Stimulated activated CD8-positive, alpha-beta memory T cell treated with anti-CD3 and anti-CD28 coated beads, Interleukin-4, amount 100 ng/mL, for 24 hours (primary cell): Measurements from ENCODE around the gene GPR162.

ENCODE experiments used
- DNase-seq: peaks from one replicate; pipeline ENCODE4 v3.0.0-alpha.2; 2020; ENCODE audit warnings: low read depth

The GPR162 gene

GRCh38 chr12:6786416-6787094 is 35.1 kb upstream of the GPR162 start:
- DNase-seq = no peak

GRCh38 chr12:6787309-6787708 is 34.3 kb upstream of the GPR162 start:
- no peak for DNase-seq

GRCh38 chr12:6788972-6789924 is 32.4 kb upstream of the GPR162 start, which contains the start of gene CD4:
TSS of gene CD4 (plus strand) at chr12:6789528. CDS start at chr12:6800139, 10,611 bp downstream.
- DNase-seq = no peak

- no peak for DNase-seq
Measured at GRCh38 chr12:6790496-6791150, 31.0 kb upstream of the GPR162 start.

- DNase-seq = no peak
Measured at GRCh38 chr12:6791931-6792520, 29.6 kb upstream of the GPR162 start.

- DNase-seq = no peak
Measured at GRCh38 chr12:6792522-6793201, 29.0 kb upstream of the GPR162 start.

- DNase-seq = no peak
Measured at GRCh38 chr12:6795088-6795487, 26.5 kb upstream of the GPR162 start.

- no peak for DNase-seq
Measured at GRCh38 chr12:6796576-6796975, 25.0 kb upstream of the GPR162 start.

GRCh38 chr12:6799147-6799546 is 22.5 kb upstream of the GPR162 start:
- no peak for DNase-seq

- DNase-seq = no peak
Measured at GRCh38 chr12:6807170-6807569, 14.5 kb upstream of the GPR162 start.

- no peak for DNase-seq
Measured at GRCh38 chr12:6809056-6809455, 12.6 kb upstream of the GPR162 start.

GRCh38 chr12:6810758-6811157 is 10.9 kb upstream of the GPR162 start:
- no peak for DNase-seq

- no peak for DNase-seq
Measured at GRCh38 chr12:6813363-6813762, 8.3 kb upstream of the GPR162 start.

GRCh38 chr12:6816598-6816997 is 5.0 kb upstream of the GPR162 start:
- DNase-seq = no peak

GRCh38 chr12:6817098-6817497 is 4.5 kb upstream of the GPR162 start:
- no peak for DNase-seq

GRCh38 chr12:6817662-6818157 is 3.9 kb upstream of the GPR162 start:
- DNase-seq = no peak

GRCh38 chr12:6818222-6818621 is 3.4 kb upstream of the GPR162 start:
- no peak for DNase-seq

- no peak for DNase-seq
Measured at GRCh38 chr12:6818645-6819044, 3.0 kb upstream of the GPR162 start.

- no peak for DNase-seq
Measured at GRCh38 chr12:6819106-6820030, 2.3 kb upstream of the GPR162 start.

- DNase-seq = no peak
Measured at GRCh38 chr12:6820166-6820565, 1.5 kb upstream of the GPR162 start.
